NCI-H2081 (cell line): ENCODE results near the gene HDHD5.
A peak's percentile ranks its signal among the peaks of the same experiment; 100 is the strongest.

Source experiments
- DNase-seq, 2 experiments: peaks; one replicate each; lab custom pipeline; 2025; lab: John Stamatoyannopoulos, UW

The HDHD5 gene

DNA sequence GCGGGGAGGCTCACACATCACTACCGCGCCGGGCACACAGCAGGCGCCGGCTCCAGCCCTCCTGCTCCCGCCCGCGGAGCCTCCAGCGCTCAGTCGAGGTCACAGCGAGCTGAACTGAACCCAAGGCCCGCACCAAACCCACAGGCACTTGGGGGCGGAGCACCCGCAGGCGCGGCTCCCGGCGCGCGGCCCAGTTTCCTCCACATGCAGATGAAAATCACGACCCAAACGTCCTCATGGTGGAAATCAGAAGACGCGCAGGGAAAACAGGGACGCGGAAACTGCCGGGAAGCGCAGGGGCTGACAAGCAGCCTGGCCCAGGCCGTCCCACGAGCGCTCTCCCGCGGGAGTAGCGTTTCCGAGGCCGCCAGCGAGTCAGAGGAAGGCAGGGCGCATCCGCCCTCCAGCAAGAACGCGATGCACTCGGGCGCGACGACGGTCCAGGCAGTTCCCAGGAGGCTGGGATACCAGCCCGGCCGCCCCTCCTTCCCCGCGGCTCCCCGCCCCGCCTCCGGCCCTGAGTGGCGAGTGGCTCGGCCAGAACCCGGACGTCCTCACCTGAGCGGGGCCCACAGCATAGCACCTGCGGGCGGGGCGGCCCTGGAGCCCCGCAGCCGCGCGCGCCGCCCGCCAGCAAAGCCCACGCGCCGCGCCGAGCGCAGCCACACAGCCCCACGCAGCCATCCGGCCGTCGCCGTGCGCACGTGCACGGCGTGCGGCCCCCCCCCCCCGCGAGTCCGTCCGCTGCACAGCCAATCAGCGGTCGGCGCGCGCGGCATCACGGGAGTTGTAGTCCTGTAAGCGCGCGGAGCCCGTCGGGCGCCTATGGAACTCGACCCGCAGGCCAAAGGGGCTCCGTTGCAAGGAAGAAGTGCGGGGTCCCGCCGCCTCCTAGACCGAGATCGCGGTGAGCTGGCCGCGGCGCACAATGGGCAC lies at the start of gene HDHD5:
TSS of gene HDHD5 (minus strand) at position 710 of the 936 bp plus-strand sequence. CDS start at position 684, 26 bp downstream.
- peak; percentile 89 to 90 for DNase-seq

DNA sequence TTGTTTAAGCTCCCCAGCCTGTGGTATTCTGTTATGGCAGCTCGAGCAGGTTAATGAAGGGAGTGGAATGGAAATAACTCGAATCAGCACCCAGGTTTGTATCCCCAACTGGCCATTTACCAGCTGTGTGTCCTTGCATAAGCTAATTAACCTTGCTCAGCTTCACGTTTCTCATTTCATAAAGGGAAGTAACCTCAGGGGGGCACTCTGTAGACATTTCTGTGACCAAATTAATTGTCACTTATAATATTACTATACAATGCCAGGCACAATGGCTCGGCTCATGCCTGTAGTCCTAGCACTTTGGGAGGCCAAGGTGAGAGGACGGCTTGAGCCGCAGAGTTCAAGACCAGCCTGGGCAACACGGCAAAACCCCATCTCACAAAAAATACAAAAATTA lies 46.4 kb upstream of the HDHD5 start:
- peak in 1 of 2 experiments; percentile 18 for DNase-seq

DNA sequence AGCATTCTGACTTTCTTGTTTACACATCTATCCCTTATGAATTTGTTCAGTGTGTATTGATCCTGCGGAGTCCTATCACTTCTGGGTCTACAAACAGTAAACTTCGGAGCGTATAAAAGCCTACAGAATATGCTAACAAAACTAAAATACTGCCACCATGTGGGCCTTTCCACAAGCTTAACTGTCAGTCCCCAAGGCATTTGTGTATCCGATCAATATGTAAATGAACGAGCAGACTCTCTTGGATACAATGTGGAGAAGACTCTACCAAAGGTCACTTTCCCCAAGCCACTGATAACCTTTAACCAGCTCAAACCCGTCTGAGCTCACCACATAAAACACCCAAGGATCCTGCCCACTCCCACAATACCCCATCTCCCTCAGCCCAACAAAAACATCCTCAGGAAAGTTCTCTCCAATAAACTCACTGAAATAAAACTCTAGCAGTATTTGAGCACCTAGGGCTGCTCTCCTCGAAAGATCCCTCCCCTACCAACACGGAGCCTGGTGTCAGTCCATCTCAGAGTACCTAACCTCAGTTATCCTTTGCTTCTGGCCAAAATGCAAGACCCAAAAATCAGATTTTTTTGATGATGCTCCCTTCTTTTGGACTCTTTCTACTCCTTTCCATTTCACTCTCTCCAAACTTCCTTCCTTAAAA lies 42.3 kb upstream of the HDHD5 start:
- no peak for DNase-seq

DNA sequence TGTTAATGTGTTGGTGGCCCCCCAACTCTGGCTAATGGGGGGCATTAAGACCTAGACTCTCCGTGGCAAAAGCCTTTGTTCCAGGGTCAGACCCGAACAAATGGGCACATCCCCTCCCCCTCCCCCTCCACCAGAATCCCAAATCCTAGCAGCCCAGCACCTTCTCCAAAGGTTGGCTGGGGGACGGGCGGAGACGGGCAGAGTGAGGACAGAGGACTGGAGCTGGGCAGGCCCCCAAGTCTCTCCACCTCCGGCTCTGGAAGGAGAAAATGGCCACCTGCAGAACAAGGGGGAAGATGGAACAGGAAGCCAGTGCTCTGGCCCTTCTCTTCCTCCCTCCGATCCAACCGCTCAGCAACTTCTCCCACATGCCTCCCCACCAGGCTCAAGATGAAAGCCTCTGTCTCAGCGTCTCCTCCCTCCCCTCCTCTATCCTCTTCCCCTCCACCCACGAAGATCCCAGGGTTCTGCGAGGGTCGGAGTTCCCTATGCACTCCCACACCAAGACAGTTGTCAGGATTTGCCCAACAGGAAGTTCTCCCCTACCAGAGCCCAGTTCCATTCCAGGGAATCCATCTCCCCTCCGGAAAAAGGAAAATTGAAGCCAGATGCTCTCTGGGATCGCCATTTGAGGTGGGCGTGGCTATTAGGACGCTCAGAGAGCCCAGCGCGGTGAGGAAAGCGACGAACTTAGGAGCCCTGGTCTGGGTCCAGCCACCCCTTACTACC lies 40.1 kb upstream of the HDHD5 start:
- DNase-seq = no peak

DNA sequence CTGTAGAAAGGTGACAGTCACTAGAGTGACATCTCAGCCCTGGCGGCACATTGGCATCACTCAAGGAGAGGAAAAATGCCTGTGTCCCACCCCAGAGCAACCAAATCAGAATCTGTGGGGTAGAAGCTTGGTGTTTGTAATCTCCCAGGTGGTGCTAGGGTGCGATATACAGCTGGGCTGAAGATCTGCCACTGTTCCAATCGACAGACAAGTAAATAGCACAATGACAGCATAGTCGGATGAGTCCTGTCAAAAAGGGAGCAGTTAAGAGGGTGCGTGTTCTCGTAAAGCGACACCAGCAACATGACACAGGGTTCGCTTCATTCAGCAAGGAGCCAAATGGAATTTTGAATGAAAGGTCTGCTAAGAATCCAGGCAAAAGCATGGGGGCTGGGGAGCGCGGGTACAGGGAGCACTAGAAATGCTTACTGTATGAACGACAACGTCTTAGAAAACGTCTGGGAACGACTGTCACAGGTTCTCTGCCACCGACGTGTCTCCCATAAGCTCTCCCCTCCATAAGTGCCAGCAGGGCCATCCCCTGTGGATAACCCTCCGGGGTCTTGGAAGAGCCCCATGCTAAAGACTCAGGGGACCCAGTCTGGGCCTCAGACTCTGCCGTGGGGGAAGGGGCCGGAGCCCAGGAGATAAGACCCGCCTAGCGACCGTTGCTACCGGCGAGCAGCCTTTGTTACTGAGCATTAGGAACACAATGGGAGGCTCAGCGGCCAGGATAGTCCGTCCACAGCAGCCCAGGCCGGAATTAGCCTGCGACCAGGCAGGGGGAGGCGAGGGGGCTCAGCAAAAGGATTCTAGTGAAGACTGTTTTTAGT lies 39.3 kb upstream of the HDHD5 start:
- DNase-seq = peak in 1 of 2 experiments; percentile 12

DNA sequence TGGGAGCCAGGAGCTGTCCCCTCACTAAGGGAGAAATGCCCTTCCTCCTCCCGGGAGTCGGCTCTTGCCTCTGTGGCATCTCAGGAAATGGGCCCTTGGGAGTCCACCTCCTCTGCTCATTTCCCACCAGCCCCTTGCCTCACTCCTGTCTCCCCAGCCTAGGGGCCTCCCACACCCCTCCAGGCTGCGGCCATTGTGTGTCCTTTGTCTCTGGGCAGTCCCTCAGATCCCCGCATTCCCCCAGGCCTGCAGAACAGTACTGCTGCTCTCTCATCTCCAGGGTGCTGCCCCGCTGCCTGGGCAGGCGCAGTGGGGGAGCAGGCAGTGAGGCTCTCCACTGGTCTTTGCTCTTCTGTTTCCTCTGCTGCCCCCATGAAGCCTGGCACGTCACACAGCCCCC lies 35.1 kb upstream of the HDHD5 start:
- no peak for DNase-seq

DNA sequence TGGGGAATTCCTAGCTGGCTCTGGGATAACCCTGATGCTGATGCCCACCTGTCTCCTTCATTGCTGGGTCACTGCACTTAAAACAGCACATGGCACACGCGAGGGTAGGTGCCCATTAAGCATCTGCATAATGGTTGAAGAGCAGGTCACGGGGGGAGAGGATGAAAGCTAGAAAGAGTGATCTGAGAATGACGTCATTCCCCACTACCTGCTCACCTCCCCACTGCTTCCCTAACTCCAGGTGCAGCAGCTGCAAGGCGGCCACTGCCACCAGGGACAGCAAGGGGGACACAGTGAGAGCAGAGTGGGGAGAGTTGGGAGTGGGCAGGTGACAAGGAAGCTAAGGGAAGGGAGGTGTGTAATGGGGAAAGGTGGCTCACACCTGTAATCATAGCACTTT lies 33.1 kb upstream of the HDHD5 start:
- DNase-seq = no peak

DNA sequence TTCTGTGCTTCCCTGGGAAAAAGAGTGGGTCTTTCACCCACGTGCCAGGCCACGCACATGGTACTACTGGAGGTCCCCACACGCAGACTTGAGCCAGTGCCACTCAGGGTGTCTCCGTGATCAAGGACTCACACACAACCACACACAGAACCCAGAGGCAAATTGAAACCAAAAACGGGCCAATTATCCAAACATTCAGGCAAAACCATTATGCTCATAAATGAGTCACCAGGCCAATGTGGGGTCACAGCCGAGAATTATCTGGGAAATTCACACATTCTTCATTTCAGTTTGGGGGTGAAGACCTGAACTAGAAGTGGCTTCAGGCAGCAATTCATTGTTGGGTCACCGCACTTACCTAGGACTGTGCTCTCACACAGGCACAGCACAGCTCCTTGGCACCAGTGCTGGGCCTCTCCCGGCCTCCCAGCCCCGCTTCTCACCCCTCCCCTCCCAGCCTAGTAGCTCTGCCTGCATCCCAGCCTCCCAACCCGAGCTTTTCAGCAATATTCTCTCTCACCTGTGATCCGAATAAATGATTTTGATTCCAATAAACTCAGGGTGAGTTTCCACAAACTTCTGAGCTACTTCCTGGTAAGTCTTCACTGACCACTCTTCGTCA lies 32.2 kb upstream of the HDHD5 start:
- DNase-seq = no peak

DNA sequence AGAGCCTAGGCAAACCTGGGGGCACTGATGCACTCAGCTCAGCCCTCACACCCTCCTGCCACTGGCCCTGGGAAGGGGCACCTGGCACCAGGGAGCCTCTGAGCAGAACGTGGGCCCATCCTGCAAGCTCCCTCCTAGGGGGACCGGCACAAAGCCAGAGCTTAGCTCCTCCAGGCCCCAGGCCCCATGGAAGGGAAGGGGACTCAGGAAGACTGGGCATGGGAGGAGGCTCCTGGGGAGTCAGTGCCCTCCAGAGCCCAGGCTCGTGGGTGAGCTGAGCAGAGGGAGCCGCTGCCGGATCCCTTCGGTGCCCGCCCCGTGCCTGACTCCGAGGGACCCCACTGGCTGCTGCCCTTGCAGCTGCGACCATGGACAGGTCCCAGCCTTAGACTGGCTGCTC lies 31.6 kb upstream of the HDHD5 start:
- no peak for DNase-seq

DNA sequence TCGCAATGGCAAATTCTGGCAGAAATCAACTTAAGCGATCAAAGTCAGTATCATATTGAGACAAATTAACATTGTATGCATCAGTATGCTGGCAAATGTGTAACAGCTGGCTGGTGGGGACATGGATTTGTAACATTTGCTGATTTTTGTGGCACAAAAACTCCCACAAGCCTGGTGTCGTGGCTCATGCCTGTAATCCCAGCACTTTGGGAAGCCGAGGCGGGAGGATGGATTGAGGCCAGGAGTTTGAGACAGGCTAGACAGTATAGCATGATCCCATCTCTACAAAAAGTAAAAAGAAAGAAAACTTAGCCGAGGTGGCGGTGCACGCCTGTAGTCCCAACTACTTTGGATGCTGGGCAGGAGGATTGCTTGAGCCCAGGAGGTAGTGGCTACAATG lies 17.6 kb upstream of the HDHD5 start:
- DNase-seq = no peak

DNA sequence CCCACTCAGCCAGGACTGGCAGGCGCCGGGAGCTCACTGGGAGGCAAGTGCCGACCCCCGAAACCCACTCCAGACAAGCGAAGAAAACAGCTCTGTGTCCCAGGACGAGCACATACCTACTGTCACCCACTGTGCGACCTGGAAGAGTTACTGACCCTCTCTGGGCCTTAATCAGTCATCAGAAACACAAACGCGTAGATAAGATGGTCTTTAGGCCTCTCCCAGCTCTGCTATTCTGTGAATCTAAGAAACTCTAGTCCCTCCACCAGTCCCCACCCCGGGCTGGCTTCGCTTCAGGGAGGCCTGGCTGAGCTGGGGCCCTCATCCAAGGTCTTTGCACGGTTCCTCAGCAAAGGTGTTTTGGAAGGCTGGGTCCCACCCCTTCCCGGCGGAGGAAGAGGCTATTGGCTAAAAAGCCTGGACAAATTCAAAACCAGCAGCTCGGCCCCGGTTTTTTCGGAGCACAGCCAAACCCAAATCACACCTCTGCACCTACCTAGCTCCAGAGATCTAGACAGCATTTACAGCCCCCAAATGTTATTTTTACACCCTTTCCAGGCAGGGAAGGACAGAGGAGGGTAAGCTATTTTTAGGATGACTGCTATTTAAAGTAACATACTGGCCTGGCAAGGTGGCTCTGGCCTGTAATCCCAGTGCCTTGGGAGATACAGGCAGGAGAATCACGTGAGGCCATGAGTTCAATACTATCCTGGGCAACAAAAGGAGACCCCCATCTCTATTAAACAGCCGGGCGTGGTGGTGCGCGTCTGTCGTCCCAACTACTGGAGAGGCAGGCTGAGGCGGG lies 13.2 kb upstream of the HDHD5 start:
- DNase-seq = no peak

DNA sequence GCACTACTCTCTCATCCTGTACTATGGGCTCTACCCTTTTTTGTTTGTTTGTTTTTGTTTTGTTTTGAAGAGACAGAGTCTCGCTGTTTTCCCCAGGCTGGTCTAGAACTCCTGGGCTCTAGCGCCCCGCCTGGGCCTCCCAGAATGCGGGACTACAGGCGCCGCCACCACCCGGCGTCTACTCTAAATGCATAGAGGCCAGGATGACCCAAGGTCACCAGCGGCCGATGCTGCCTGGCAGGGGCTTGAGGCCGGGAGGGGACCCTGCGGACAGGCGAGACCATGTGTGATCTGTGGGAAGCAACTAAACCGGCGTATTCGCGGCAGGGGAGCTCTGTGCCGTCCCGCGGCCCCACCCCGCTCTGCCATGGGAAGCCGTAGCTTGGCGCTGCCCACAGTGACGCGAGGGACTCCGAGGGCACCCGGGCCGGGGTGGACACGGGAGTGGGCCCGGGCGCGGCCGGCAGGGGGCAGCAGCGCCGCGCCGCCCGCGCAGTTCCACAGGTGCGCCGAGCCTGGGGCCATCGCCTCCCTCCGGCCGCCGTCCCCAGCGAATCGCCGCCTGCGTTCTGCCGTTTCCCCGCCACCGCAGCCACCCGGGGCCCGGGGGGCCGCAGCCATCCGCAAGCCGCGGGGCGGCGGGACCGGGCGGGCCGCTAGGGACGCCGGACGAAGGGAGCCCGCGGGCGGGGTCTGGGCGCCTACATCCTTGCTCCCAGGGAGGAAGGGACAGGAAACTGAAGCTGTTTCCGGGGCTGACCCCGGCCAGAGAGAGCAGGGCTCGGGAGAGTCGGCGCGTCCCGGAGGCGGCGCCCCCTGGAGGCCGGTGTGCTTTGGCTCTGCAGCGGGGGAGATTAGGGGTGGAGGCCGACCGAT lies 12.3 kb upstream of the HDHD5 start:
- peak; percentile 83 to 89 for DNase-seq

DNA sequence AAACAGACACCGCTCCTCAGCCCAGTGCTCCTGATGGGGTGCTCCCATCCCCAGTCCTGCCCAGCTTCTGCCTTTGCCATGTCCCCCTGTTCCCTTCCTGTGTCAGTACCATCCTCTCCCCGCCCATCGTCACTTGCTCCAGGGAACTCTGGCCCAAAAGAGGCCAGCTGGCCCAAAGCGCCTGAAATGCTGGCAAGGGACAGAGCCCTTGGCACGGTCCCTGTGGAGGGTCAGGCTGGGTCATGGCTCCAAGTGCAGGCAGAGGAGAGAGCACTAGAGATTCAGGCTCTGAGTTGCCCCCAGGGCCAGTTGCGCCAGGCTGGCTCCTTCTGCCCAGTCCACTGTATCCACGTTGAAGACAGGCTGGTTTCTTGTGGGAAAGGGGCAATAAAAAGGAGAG lies 8.4 kb upstream of the HDHD5 start:
- DNase-seq = no peak

DNA sequence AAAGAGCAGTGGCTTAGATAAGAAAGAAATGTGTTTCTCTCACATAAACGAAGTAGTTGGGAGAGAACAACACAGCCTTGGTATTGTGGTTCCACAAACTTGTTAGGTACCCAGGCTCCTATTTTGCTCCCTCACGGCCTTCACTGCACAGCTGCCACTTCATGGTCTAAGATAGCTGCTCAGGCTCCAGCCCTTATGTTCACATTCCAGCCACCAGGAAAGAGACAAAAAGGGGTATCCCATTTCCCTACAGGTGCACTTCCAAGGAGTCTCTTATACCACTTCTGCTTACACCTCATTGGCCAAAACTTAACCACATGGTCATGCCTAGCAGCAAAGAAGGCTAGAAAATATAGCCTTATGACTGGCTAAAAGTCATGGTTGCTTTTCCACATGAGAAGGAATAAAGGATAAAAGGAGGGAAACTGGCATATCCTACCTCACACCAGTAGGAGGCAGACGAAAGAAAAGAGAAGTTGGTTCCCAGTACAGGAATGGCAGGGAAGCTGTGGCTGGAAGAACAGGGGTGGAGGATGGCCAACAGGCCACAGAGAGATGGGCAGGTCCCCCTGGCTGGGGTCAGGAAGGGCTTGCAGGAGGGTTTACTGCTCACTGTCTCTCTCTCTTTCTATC lies 5.4 kb upstream of the HDHD5 start:
- DNase-seq = no peak

DNA sequence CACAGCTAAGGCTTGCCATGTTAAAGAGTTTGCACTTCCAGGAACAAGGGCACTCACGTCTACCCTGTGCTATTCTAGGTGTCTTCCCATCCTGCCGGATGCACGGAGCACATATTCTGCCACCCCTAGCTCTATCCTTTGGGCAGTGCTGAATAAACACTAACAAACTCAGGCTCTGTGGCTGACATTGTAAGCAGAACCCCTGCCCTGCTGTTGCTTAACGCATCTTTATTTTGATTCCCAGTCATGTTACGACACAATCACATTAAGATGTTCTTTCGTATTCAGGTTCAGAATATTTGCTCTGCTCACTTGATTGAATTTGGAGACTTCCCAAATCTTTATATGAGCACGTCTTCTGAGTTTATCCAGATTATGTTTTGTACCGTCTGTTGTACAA lies 3.7 kb upstream of the HDHD5 start:
- DNase-seq = no peak

DNA sequence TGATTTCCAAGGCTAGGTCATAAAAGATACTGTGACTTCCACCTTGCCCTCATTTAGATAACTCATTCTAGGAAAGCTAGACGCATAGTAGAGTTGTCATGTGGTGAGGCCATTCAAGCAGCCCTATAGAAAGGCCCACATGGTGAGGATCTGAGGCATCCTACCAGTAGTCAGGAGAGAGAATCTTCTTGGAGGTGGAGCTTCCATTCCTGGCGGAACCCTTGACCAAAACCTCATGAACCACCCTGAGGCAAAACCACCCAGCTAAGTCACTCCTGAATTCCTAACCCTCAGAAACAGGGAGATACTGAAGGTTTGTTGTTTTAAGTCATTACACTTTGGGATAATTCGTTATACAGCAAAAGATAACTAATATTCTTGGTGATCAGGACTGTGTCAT lies 2.9 kb upstream of the HDHD5 start:
- no peak for DNase-seq

DNA sequence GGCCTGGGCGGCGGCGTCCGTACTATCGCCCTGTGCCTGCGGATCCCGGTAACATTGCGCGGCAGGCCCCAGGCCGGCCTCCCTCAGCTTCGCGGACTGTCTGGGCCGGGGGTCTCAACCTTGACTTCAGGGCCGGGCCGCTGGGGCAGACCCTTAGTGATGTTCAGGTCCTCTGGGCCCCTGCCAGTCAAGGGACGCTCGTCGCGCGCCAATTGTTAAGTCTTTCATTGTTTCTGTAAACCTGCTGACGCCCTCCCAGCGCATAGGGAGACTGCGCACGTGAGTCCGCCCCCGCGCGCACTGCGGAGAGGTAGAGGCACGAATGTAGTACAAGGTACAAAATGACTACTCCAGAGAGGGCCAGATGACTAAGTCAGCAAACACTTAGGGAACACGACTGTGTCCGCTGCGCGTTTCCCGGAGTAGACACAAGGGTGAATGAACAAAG lies 451 bp upstream of the HDHD5 start:
- DNase-seq = peak; percentile 44 to 64

DNA sequence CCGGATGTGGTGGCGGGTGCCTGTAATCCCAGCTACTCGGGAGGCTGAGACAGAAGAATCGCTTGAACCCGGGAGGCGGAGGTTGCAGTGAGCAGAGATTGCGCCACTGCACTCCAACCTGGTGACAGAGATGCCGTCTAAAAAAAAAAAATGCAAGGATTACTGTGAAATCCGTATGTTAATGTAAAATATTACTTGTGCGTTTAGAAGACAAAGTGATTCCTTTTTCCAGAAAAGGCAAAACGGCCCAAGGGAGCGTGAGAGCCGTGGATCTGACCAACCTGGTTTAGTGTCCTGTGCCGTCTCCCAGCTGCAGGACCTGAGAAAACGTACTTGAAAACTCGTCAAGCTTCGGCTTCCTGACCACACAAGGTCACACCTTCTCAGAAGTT lies 905 bp downstream of the HDHD5 start:
- no peak for DNase-seq

DNA sequence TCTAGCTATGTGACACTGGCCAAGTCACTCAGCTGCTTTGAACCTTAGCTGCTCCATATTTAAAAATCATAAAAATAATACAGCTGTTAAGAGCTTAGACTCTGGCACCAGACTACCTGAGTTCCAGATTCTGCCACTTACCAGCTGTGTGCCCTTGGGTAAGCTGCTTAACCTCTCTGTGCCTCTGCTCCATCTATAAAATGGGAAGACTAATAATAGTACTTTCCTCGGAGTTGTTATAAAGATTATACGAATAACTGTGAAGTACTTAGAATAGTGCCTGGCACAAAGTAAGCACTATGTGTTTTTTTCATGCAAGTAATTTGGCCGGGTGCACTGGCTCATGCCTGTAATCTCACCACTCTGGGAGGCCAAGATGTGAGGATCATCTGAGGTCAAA lies 1.4 kb downstream of the HDHD5 start:
- DNase-seq = no peak
